ENCODE results near the gene ANLN.

Gene ANLN, protein sequence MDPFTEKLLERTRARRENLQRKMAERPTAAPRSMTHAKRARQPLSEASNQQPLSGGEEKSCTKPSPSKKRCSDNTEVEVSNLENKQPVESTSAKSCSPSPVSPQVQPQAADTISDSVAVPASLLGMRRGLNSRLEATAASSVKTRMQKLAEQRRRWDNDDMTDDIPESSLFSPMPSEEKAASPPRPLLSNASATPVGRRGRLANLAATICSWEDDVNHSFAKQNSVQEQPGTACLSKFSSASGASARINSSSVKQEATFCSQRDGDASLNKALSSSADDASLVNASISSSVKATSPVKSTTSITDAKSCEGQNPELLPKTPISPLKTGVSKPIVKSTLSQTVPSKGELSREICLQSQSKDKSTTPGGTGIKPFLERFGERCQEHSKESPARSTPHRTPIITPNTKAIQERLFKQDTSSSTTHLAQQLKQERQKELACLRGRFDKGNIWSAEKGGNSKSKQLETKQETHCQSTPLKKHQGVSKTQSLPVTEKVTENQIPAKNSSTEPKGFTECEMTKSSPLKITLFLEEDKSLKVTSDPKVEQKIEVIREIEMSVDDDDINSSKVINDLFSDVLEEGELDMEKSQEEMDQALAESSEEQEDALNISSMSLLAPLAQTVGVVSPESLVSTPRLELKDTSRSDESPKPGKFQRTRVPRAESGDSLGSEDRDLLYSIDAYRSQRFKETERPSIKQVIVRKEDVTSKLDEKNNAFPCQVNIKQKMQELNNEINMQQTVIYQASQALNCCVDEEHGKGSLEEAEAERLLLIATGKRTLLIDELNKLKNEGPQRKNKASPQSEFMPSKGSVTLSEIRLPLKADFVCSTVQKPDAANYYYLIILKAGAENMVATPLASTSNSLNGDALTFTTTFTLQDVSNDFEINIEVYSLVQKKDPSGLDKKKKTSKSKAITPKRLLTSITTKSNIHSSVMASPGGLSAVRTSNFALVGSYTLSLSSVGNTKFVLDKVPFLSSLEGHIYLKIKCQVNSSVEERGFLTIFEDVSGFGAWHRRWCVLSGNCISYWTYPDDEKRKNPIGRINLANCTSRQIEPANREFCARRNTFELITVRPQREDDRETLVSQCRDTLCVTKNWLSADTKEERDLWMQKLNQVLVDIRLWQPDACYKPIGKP

DNA sequence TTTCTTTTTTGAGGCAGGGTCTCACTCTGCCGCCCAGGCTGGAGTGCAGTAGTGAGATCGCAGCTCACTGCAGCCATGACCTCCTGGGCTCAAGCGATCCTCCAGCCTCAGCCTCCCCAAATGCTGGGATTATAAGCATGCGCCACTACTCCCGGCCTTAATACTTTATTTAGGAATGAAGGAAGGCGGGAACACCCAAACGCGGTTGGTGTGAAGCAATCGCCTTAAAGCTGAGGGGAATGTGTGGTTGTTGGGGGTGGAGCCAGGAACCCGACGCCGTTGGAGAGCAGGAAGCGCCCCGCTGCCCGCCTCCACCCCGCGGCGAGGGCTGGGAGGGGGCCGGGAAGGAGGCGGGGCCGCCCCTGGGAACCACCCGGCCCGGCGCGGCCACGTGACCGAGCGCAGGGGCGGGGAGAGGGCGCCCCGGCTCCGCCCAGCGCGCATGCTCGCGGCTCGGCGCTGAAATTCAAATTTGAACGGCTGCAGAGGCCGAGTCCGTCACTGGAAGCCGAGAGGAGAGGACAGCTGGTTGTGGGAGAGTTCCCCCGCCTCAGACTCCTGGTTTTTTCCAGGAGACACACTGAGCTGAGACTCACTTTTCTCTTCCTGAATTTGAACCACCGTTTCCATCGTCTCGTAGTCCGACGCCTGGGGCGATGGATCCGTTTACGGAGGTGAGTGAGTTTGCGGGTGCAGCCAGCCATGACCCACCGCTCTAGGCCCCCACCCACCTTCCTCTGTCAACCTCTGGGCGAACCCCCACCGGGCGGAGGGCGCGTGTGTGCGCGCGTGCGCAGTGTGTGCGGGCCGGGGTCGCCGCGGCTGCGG, at the start of gene ANLN:
TSS of gene ANLN (plus strand) at position 492 of the 828 bp plus-strand sequence. CDS start at position 657, 165 bp downstream.
- H3K27me3 ChIP-seq (ENCODE audit: control insufficient read depth, insufficient read depth, low read length) = no peaks in the 10 kb centered on the region
- H3K36me3 ChIP-seq (ENCODE audit: control insufficient read depth, insufficient read depth, low read length) = no peaks in the 10 kb centered on the region
- H3K9me3 ChIP-seq (ENCODE audit: control insufficient read depth, low read length) = no peaks in the 10 kb centered on the region
- peak within 1 kb of the TSS; percentile 71 for H3K9ac ChIP-seq (ENCODE audit: low read length)
- peak within 1 kb of the TSS; percentile 98 for H3K4me3 ChIP-seq (ENCODE audit: low read length)
- H3K4me1 ChIP-seq (ENCODE audit: control insufficient read depth, insufficient read depth, low read length) = peaks cover 7% of the 10 kb centered on the region

DNA sequence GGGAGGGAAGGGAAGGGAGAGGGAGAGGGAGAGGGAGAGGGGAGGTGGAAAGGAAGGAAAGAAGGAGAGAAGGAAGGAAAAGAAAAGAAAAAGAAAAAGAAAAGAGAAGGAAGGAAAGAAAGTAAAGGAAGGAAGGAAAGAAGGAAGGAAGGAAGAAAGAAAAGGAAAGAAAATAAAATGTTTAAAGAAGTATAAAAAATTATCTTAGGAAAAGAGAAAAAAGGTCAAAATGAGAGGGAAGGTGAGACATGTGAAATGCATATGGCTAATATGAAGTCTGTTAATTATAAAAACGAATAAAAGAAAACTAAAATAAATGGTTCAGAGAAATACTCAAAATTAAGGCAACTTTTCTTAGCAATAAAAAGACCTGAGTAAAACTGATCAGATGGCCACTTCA, 46.1 kb upstream of the ANLN start:
- H3K36me3 ChIP-seq (ENCODE audit: control insufficient read depth, insufficient read depth, low read length) = no peaks in the 10 kb centered on the region
- no peak overlapping the region for H3K4me3 ChIP-seq (ENCODE audit: low read length)
- H3K4me1 ChIP-seq (ENCODE audit: control insufficient read depth, insufficient read depth, low read length) = no peaks in the 10 kb centered on the region
- H3K9ac ChIP-seq (ENCODE audit: low read length) = no peak overlapping the region
- no peaks in the 10 kb centered on the region for H3K9me3 ChIP-seq (ENCODE audit: control insufficient read depth, low read length)
- no peaks in the 10 kb centered on the region for H3K27me3 ChIP-seq (ENCODE audit: control insufficient read depth, insufficient read depth, low read length)

DNA sequence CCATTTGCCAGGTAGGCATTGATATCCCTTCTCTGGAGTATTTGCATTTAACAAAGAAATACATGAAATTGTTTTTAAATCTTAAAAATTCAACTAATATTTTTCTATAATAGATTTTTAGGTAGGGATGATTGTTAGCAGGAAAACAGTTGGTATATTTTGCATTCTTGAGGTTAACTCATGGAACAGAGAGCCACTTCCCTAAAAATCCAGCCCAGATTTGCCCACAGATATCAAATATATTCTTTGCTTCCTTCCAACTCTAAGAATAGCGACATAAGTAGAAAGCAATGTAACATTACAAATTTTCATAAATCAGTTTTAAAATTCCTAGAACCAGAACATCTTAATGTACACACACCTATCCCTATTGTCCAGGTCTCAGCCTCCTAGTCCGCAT, 45.0 kb upstream of the ANLN start:
- no peaks in the 10 kb centered on the region for H3K9me3 ChIP-seq (ENCODE audit: control insufficient read depth, low read length)
- H3K4me3 ChIP-seq (ENCODE audit: low read length) = no peak overlapping the region
- H3K27me3 ChIP-seq (ENCODE audit: control insufficient read depth, insufficient read depth, low read length) = no peaks in the 10 kb centered on the region
- H3K36me3 ChIP-seq (ENCODE audit: control insufficient read depth, insufficient read depth, low read length) = no peaks in the 10 kb centered on the region
- no peaks in the 10 kb centered on the region for H3K4me1 ChIP-seq (ENCODE audit: control insufficient read depth, insufficient read depth, low read length)
- H3K9ac ChIP-seq (ENCODE audit: low read length) = no peak overlapping the region

DNA sequence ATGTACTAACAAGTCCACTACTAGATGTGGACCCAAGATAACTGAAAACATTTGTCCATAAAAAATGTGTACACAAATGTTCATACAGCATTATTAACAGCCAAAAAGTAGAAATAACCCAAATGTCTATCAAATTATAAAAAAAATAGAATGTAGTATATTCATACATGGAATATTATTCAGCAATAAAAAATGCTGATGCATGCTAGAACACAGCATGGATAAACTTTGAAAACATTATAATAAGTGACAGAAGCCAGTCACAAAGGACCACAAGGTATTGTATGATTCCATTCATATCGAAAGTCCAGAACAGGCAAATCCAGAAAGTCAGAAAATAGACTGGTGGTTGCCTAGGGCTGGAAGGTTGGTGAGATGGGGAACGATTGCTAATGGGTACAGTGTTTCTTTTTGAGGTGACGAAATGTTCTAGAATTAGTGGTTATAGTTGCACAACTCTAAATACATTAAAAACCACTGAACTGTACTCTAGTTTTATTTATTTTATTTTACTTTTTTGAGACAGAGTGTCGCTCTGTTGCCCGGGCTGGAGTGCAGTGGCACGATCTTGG, 43.3 kb upstream of the ANLN start:
- Histone ChIP-seq H3K9ac (ENCODE audit: low read length) (no peak overlapping the region), H3K36me3 (ENCODE audit: control insufficient read depth, insufficient read depth, low read length) (no peaks in the 10 kb centered on the region), H3K4me3 (ENCODE audit: low read length) (no peak overlapping the region), H3K4me1 (ENCODE audit: control insufficient read depth, insufficient read depth, low read length) (no peaks in the 10 kb centered on the region), H3K9me3 (ENCODE audit: control insufficient read depth, low read length) (no peaks in the 10 kb centered on the region), H3K27me3 (ENCODE audit: control insufficient read depth, insufficient read depth, low read length) (no peaks in the 10 kb centered on the region)

DNA sequence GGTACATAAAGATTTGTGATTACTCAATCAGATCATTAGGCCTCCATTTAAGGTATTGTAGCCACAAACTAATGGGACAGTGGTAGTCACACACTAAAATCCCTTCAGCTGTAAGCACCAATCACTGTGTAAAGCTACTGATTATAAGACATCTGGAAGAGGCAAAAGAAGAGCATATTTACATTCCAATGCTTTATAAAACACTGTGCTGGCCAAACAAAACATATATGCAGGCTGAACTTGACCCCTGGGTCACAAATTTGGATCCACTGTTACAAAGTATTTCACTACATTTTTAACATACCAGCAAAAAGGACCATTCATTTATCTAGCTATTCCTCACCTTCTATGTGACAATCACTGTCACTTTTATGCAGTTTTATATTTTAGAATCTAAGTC, 41.4 kb upstream of the ANLN start:
- H3K36me3 ChIP-seq (ENCODE audit: control insufficient read depth, insufficient read depth, low read length) = no peaks in the 10 kb centered on the region
- H3K27me3 ChIP-seq (ENCODE audit: control insufficient read depth, insufficient read depth, low read length) = no peaks in the 10 kb centered on the region
- H3K4me1 ChIP-seq (ENCODE audit: control insufficient read depth, insufficient read depth, low read length) = no peaks in the 10 kb centered on the region
- no peaks in the 10 kb centered on the region for H3K9me3 ChIP-seq (ENCODE audit: control insufficient read depth, low read length)
- H3K9ac ChIP-seq (ENCODE audit: low read length) = no peak overlapping the region
- H3K4me3 ChIP-seq (ENCODE audit: low read length) = no peak overlapping the region

DNA sequence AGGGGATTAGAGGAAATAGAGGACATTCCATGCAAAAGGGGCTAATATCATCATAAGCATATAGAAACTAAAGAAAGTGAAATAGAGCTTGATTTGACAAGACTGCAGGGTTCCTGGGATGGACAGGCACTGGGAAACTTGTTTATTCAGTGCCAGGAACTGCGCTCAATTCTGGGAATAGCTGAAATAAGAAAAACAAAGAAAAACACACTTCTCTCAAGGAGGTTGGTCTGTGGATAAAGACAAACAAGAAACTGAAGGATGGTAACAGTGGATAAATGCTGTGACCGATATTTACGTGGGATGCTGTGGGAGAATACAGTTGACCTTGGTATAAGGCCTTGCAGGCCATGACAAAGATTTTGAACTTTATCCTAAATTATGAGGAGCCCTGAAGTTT, 40.9 kb upstream of the ANLN start:
- H3K4me3 ChIP-seq (ENCODE audit: low read length) = no peak overlapping the region
- H3K9ac ChIP-seq (ENCODE audit: low read length) = no peak overlapping the region
- no peaks in the 10 kb centered on the region for H3K36me3 ChIP-seq (ENCODE audit: control insufficient read depth, insufficient read depth, low read length)
- H3K9me3 ChIP-seq (ENCODE audit: control insufficient read depth, low read length) = no peaks in the 10 kb centered on the region
- H3K27me3 ChIP-seq (ENCODE audit: control insufficient read depth, insufficient read depth, low read length) = no peaks in the 10 kb centered on the region
- no peaks in the 10 kb centered on the region for H3K4me1 ChIP-seq (ENCODE audit: control insufficient read depth, insufficient read depth, low read length)

DNA sequence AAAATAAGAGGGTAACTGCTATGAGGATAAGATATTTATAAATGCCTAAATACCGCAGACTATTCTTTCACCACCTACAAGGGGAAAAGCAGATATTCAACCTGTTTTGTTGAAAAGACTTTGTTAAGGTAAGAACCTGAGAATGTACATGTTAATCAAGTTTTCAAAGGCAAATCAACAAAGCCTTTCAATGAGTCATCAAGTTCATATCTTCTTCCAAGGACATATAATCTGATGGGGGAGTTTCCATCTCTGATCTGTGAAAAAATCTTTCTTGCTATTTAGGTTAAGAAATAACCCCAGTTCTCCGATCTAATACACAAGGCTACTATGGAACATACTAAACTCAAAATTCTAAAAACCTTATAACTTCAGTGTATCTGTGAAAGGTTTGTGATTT, 40.0 kb upstream of the ANLN start:
- Histone ChIP-seq H3K27me3 (ENCODE audit: control insufficient read depth, insufficient read depth, low read length) (no peaks in the 10 kb centered on the region), H3K4me3 (ENCODE audit: low read length) (no peak overlapping the region), H3K9ac (ENCODE audit: low read length) (no peak overlapping the region), H3K4me1 (ENCODE audit: control insufficient read depth, insufficient read depth, low read length) (no peaks in the 10 kb centered on the region), H3K9me3 (ENCODE audit: control insufficient read depth, low read length) (no peaks in the 10 kb centered on the region), H3K36me3 (ENCODE audit: control insufficient read depth, insufficient read depth, low read length) (no peaks in the 10 kb centered on the region)

DNA sequence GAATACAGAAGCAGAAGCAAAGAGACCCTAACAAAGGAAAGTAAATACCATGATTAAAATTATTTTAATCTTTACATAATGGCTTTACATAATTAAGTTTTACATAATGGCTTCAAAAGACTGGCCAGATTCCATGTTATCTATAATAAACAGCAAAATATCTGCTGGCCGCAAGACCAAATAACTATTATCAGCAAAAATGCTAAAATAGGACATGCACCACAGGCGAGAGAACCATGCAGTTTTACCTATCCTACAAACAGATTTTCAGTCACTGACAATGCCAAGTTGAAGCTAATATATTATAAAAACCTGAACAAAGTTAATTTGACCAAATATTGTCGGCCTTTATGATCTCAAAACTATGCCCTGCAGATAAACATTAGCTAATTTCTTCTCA, 34.2 kb upstream of the ANLN start:
- H3K4me1 ChIP-seq (ENCODE audit: control insufficient read depth, insufficient read depth, low read length) = no peaks in the 10 kb centered on the region
- no peak overlapping the region for H3K9ac ChIP-seq (ENCODE audit: low read length)
- no peaks in the 10 kb centered on the region for H3K27me3 ChIP-seq (ENCODE audit: control insufficient read depth, insufficient read depth, low read length)
- no peaks in the 10 kb centered on the region for H3K9me3 ChIP-seq (ENCODE audit: control insufficient read depth, low read length)
- H3K36me3 ChIP-seq (ENCODE audit: control insufficient read depth, insufficient read depth, low read length) = no peaks in the 10 kb centered on the region
- no peak overlapping the region for H3K4me3 ChIP-seq (ENCODE audit: low read length)

DNA sequence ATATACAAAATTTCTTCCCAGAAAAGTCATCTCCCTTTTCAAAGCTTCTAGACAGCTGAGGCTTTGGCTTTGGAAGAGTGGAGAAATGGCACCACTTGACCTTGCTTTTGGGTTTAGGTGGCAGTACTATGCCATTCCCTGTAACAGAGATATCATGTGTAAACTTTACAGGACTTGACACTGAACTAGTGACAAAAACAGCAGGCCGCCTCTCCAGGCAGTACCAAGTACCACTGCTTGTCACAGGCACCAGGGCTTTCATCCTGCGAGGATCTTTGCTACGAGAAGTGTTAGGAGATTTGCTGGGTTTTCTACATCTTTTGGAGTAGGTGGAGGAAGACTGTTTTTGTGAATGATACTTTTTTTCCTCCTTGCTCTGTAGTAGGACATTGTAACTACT, 32.6 kb upstream of the ANLN start:
- Histone ChIP-seq H3K4me1 (ENCODE audit: control insufficient read depth, insufficient read depth, low read length) (no peaks in the 10 kb centered on the region), H3K9ac (ENCODE audit: low read length) (no peak overlapping the region), H3K9me3 (ENCODE audit: control insufficient read depth, low read length) (no peaks in the 10 kb centered on the region), H3K27me3 (ENCODE audit: control insufficient read depth, insufficient read depth, low read length) (no peaks in the 10 kb centered on the region), H3K36me3 (ENCODE audit: control insufficient read depth, insufficient read depth, low read length) (no peaks in the 10 kb centered on the region), H3K4me3 (ENCODE audit: low read length) (no peak overlapping the region)

DNA sequence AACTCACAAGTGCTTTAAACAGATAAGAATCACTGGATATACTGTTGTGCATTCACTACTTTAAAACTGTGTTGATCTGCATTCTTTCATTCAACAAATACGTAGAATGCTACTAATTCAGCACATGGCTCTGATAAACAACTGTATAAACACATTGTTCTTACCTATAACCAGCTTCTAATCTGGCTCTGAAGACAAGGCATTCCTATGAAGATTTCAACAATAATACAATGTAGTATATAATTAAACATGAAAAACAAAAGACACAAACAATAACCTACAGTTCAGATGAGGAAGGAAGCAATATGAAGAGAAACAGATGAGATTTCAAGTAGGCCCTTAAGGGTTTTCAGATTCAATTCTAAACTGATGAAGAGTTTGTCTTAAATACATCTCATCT, 31.1 kb upstream of the ANLN start:
- no peaks in the 10 kb centered on the region for H3K27me3 ChIP-seq (ENCODE audit: control insufficient read depth, insufficient read depth, low read length)
- H3K9me3 ChIP-seq (ENCODE audit: control insufficient read depth, low read length) = no peaks in the 10 kb centered on the region
- no peak overlapping the region for H3K4me3 ChIP-seq (ENCODE audit: low read length)
- H3K36me3 ChIP-seq (ENCODE audit: control insufficient read depth, insufficient read depth, low read length) = no peaks in the 10 kb centered on the region
- no peaks in the 10 kb centered on the region for H3K4me1 ChIP-seq (ENCODE audit: control insufficient read depth, insufficient read depth, low read length)
- no peak overlapping the region for H3K9ac ChIP-seq (ENCODE audit: low read length)

DNA sequence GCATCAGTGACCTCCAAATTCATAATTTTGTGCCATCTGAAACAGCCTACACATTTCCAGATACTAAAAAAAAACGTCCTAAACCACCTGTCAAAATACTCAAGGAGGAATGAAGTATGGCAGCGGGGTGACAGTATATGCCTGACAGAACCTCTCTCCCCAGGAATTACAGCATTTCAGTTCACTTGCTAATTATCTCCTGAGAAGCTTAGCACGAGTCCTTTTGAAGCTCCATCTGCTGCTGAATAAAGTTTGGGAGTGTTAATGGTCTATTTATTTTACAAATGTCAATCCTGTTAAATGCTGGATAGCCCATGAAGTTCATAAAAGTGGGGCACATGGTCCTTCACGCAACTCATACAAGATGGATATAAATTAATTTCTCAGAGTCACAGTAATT, 29.4 kb upstream of the ANLN start:
- H3K4me3 ChIP-seq (ENCODE audit: low read length) = no peak overlapping the region
- no peaks in the 10 kb centered on the region for H3K36me3 ChIP-seq (ENCODE audit: control insufficient read depth, insufficient read depth, low read length)
- H3K4me1 ChIP-seq (ENCODE audit: control insufficient read depth, insufficient read depth, low read length) = no peaks in the 10 kb centered on the region
- H3K9ac ChIP-seq (ENCODE audit: low read length) = no peak overlapping the region
- no peaks in the 10 kb centered on the region for H3K9me3 ChIP-seq (ENCODE audit: control insufficient read depth, low read length)
- H3K27me3 ChIP-seq (ENCODE audit: control insufficient read depth, insufficient read depth, low read length) = no peaks in the 10 kb centered on the region
